NCI-H128 (cell line): Measurements from ENCODE around the gene C4orf50.
"Not testable (repeated sequence)": the region's sequence is repeated elsewhere in the genome, so short reads cannot be mapped to it uniquely, and the experiment has no call there.

ENCODE experiments used
- DNase-seq: peaks from one replicate; lab custom pipeline; 2025; ENCODE audit not compliant: unreplicated experiment; lab: John Stamatoyannopoulos, UW

Gene C4orf50

DNA sequence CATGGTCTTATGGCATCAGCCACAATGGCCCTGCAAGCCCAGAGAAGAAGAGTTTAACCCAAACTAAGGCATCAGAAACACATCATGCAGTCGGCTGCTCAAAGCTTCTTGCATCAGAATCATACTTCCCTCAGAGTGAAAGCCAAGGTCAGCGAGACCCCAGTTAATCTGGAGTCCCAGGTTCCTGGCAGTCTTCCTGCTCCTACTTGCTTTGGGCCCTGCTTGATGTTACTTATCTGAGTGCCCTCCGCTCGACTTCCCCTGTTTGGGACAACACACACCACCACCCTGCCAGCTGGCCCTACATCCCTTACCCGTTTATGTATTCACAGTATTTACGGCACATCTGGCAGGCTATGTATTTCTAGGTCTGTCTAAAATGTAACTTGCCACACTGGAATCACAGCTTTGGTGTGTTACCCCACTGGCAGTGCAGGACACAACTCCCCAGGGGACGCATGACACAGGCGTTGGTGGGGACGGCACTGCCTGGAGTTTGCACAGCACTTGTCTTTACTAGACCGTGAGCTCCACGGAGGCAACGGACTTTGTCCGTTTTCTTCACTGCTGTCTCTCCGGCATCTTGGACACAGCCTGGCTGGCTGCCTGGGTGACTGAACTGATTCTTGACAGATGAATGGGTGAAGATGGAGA is 148.1 kb downstream of the C4orf50 start:
- DNase-seq = no peak

DNA sequence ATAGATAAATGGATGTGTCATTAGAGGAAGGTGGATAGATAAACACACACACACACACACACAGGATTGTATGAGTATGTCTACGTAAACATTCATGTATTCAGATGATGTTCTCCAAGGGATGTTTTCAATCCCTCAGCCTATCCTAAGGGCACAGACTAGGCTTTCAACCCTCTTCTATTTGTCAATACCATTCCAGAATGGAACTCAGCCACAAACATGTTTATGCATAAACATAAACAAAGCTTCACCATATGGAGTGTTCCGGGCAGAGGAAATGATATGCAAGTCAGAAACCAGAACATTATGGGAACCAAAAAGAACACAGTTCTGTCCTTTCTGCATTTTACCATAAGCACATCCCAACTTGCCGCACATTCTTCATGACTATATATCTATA is 150.4 kb downstream of the C4orf50 start:
- DNase-seq = no peak

DNA sequence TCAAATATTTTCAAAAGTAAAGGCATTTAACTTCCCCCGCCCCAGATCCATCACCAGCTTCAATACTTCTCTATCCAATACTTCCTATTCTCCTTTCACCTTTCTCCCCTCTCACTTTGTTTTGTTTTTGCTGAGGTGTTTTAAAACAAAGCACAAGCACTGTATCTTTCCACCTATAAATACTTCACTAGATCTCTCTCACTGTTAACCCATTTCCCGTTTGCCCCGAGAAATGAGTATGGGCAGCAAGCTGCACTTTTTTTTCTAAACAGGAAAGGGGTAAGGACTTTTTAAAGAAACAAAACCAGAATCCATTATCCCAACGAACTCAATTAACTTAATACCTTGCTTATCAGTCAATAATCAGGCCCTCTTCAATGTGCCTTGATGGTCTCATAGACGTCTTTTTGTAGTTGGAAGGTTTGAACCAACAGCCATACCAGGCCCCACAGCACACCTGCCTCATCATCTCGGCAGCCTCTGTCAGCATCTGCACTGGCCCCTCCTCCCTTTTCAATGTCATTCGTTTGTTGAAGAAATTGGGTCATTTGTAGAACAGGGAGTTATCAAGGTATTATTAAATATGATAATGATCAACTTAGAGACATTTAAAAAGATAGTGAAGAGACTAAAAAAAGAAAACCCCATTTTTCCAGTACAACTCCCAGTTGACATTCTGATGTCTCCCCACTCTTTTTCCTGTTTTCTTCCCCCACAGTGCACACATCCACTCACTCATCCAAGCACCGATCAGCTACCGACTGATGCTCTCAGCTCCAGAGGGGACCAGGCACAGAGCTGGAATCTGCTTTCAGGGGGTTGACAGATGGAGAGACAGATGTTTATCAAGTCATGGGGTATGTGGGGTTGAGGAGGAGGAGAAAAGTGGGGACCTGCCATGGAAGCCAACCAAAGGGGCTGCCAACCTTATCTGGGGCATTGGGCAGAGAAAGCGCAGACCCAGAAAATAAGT is 151.1 kb downstream of the C4orf50 start:
- no peak for DNase-seq

DNA sequence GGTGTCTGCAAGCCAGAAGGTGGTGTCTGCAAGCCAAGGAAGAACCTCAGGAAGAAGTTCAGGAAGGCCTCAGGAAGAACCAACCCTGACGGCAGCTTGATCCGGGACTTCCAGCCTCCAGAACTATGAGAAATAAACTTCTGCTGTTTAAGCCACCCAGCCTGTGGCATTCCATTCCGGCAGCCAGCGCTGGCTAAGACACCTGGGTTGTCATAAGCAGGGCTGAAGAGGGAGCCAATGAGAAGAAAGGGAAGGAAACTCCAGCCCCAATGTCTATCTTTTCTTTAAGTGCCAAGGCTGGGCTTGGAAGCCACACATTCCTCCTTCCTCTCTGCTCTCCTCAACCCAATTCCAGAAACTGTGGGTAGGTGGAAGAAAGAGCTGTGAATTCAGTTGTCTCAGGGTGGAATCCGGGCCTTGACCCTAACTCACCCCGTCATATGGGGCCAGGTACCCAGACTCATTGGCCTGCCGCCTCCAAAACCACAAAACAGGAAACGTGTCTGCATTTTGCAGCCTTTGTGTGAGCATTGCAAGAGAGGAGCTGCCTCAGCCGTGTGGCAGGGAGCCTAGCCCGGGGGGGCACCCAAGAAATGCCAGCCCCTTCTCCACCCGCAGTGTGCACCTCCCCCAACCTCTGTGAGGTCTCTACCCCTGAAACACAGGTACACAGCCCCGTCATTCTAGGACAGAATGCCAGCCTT is 152.2 kb downstream of the C4orf50 start:
- DNase-seq = no peak

DNA sequence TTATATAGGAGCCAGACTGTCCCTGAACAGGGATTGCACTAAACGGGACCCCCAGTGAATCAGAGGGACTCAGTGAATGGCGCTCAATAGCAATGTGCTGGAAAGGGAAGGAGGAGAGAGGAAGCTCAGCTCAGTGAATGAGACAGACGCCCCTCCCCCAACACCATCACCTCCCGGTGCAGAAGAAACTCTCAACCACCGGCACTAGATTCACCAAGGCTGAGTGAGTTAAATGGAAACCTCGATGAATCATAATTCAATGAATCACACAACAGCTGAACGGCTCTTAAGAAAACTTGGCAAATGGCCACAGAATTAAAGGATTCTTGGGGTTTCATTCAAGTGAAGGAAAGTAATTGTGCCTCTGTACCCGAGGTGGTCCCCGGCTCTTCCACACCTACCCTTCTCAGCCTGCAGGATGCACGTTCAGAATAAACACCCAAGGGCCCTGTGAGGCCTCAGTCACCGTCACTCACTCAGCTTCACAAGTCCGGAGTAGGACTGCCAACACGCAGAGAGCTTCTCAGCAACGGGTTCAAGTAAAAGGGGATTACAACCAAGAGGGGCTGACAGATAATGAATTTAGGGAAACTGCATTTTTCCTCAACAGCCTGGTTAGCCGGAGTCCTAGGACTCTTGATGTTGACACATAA is 154.6 kb downstream of the C4orf50 start:
- no peak for DNase-seq

DNA sequence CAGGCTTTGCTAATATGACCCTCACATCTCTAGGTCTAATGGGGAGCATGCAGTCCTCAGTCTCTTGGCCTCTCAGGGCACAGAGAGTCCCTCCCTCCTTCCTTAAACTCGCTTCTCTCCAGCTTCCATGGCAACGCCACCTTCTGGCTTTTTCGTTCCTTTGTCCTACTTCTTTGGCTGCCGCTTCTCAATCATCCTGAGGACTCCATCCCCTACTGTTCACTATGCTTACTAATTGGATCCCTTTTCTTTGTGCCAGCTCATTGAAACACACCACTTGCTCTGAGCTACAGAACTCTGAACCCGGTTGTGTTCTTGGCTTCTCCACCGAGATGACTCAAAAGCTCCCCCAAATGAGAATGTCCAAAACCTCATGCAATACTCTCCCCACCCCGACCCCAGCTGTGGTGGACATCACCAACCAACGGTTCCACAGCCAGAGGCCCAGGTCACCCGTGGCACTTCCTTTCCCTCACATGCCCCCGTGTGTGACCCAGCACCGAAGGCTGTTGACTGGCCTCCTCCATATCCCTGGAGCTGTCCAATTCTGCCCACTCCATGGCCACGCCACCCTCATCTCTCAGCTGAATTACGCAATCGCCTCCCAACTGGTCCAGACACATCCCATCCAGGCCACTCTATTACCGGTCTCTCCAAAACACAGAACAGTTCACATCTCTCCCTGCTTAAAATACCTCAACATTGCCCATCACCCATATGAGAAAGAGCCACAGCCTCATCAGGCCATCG is 160.0 kb downstream of the C4orf50 start:
- no peak for DNase-seq

DNA sequence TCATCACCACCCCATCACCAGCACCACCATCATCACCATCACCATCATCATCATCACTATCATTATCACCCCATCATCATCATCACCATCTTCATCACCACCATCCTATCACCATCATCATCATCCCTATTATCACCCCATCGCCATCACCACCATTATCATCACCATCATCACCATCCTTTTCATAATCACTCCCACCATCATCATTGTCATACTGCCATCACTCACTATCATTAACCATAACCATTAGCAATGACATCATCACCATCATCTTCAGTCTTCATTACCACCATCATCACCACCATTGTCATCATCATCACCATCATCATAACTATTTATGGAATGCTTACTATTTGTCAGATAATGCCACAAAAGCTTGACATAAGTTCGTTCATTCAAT is 161.0 kb downstream of the C4orf50 start:
- DNase-seq = no peak

DNA sequence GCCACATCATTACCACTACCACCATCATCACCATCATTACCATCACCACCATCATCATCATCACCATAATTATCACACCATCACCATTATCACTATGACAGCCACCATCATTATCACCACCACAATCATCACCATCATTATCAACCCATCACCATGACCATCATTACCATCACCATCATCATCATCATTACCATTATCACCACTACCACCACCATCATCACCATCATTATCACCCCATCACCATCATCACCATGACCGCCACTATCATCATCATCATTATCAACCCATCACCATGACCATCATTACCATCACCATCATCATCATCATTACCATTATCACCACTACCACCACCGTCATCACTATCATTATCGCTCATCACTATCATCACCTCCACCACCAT is 161.9 kb downstream of the C4orf50 start:
- not testable (repeated sequence) for DNase-seq

DNA sequence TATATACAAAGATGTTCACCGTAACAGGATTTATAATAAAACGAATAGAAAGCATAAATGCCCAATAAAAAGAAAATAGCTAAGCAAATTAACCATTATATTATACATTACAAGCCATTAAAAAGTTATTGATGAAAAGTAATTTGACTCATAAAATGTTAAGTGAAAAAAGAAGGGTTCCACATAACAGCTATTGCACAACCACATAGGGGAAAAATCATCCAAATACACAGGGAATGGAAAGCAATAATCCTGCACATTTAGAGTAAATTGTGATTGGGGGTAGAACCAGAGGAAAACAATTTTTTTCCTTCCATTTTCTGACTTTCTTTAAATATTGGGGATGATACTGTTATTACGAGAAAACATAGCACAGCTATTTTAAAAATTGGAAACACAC is 163.3 kb downstream of the C4orf50 start:
- DNase-seq = no peak

DNA sequence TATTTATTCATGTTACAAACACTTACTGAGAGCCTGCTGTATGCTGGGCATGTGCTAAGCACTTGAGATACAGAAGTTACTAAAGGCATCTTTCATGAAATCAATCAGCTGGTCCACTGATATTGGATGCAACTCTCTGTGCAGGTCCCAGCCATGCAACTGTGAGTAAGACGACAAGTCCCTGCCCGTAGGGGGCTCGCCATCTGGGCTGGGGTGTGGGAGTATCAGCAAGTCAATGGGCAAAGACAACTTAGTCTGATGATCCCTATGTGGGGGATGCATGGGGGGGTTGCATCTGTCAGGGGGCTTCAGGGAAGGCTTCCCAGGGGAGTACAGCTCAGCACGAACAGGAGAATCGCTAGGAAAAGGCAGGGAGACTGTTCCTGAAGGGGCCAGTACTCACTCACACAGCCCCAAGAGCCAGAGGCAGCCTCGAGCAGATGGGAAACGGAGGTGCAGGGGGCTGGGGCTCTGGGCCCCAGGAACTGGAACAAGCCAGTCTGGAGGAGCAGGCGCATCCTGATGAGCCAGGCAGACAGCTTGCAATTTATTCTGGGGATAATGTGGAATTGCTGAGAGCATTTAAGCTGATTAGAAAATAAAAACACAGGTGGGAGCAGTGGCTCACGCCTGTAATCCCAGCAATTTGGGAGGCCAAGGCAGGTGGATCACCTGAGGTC is 165.6 kb downstream of the C4orf50 start:
- no peak for DNase-seq

DNA sequence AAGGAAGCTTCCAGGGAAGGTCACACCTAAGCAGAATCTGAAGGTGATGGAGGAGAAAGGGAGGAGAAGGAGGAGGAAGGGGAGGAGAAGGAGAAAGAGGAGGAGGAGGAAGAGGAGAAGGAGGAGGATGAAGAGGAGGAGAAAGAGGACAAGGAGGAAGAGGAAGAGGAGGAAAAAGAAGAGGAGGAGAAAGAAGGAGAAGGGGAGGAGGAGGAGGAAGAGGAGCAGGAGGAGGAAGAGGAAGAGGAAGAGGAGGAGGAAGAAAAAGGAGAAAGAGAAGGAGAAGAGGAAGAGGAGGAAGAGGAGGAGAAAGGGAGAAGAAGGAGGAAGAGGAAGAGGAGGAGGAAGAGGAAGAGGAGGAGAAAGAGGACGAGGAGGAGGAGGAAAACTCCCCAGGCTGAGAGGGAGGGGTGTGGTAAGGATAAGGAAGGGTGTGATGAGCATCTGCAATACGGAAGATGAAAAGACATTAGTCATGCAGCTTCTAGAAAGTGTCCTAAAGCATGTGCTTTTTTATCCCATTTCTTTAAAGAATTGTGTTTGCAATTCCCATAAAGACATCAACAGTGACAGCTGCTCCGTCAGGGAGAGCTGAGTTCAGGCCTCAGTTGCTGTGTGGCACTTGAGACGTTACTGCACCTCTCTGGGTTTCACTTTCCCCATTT is 166.5 kb downstream of the C4orf50 start:
- DNase-seq = no peak
